Measurements from ENCODE around the gene ANO8.

DNA sequence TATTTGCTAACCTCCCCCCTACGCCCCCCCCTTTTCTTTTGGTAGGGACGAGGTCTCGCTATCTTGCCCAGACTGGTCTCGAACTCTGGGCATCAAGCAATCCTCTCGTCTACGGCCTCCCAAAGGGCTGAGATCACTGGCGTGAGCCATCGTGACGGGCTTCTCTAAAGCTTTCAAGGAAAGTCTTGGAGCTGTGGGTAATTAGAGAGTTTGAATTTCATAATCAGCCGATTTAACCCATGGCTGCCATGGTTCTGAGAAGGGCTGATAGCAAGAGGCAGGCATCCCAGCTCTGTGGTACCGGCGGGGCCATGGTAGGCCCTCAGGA is 30.8 kb downstream of the ANO8 start:
- TF ChIP-seq, protein P1, sequence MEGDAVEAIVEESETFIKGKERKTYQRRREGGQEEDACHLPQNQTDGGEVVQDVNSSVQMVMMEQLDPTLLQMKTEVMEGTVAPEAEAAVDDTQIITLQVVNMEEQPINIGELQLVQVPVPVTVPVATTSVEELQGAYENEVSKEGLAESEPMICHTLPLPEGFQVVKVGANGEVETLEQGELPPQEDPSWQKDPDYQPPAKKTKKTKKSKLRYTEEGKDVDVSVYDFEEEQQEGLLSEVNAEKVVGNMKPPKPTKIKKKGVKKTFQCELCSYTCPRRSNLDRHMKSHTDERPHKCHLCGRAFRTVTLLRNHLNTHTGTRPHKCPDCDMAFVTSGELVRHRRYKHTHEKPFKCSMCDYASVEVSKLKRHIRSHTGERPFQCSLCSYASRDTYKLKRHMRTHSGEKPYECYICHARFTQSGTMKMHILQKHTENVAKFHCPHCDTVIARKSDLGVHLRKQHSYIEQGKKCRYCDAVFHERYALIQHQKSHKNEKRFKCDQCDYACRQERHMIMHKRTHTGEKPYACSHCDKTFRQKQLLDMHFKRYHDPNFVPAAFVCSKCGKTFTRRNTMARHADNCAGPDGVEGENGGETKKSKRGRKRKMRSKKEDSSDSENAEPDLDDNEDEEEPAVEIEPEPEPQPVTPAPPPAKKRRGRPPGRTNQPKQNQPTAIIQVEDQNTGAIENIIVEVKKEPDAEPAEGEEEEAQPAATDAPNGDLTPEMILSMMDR (IDR thresholded peaks at IDR 0.05): no peak
- no peak for TF ChIP-seq POLR2A (IDR thresholded peaks at IDR 0.05)

Data from body of pancreas (tissue), 4 donors.